ENCODE results near the gene SFPQ. TPM values are rescaled to one million over a fixed set of nuclear protein-coding genes. Genes with fewer than 3 reads are reported as not detected.
"Not testable (repeated sequence)": the region's sequence is repeated elsewhere in the genome, so short reads cannot be mapped to it uniquely, and the experiment has no call there.

Gene SFPQ
- total RNA-seq, 1 experiment from 2014 or later: 285 TPM

- Mint-ChIP-seq H3K36me3 (ENCODE audit: insufficient read depth, unreplicated experiment) (peaks cover 43% of the 10 kb centered on the region), H3K4me1 (ENCODE audit: low read depth, unreplicated experiment) (no peaks in the 10 kb centered on the region), H3K27ac (ENCODE audit: unreplicated experiment) (no peak overlapping the region), H3K9me3 (ENCODE audit: unreplicated experiment) (no peaks in the 10 kb centered on the region), H3K4me3 (ENCODE audit: unreplicated experiment) (no peak overlapping the region), H3K27me3 (ENCODE audit: insufficient read depth, unreplicated experiment) (no peaks in the 10 kb centered on the region)
- no peak overlapping the region for H3K4me3 ChIP-seq (ENCODE audit: low read depth, low read length)
- POLR2A ChIA-PET: no interaction called here
- no peaks in the 10 kb centered on the region for H3K27me3 ChIP-seq (replicated peaks; ENCODE audit: control insufficient read depth, insufficient read depth, low read length)
- TF ChIP-seq CTCF (IDR thresholded peaks at IDR 0.05; ENCODE audit: insufficient read depth in 1 of 2, low read depth in 1 of 2, low read length in 1 of 2, severe bottlenecking in 1 of 2, unreplicated experiment in 1 of 2): no peak
- intact Hi-C loops (cut with micrococcal nuclease; ENCODE audit: unreplicated experiment): no loop called here
- no peaks in the 10 kb centered on the region for H3K9me3 ChIP-seq
- CTCF ChIA-PET: no interaction called here
- no peak for DNase-seq
- H3K36me3 ChIP-seq (ENCODE audit: control insufficient read depth, insufficient read depth, low read length): no peaks in the 10 kb centered on the region
- no TSS peak for BruUV-seq (replicated peaks)
- no peaks in the 10 kb centered on the region for H3K4me1 ChIP-seq
Observed at GRCh38 chr1:35171579-35171978, 21.4 kb downstream of the SFPQ start.

- H3K36me3 Mint-ChIP-seq (ENCODE audit: insufficient read depth, unreplicated experiment): no peaks in the 10 kb centered on the region
- H3K27ac Mint-ChIP-seq (ENCODE audit: unreplicated experiment): no peak overlapping the region
- Histone ChIP-seq H3K27me3 (replicated peaks; ENCODE audit: control insufficient read depth, insufficient read depth, low read length) (no peaks in the 10 kb centered on the region), H3K36me3 (ENCODE audit: control insufficient read depth, insufficient read depth, low read length) (no peaks in the 10 kb centered on the region), H3K4me1 (no peaks in the 10 kb centered on the region), H3K4me3 (ENCODE audit: low read depth, low read length) (no peak overlapping the region), H3K9me3 (no peaks in the 10 kb centered on the region)
- H3K4me1 Mint-ChIP-seq (ENCODE audit: low read depth, unreplicated experiment): no peaks in the 10 kb centered on the region
- H3K9me3 Mint-ChIP-seq (ENCODE audit: unreplicated experiment): no peaks in the 10 kb centered on the region
- H3K27me3 Mint-ChIP-seq (ENCODE audit: insufficient read depth, unreplicated experiment): no peaks in the 10 kb centered on the region
- no peak for TF ChIP-seq CTCF (IDR thresholded peaks at IDR 0.05; ENCODE audit: insufficient read depth in 1 of 2, low read depth in 1 of 2, low read length in 1 of 2, severe bottlenecking in 1 of 2, unreplicated experiment in 1 of 2)
- H3K4me3 Mint-ChIP-seq (ENCODE audit: unreplicated experiment): no peak overlapping the region
- CTCF ChIA-PET: no interaction called here
- DNase-seq: no peak
- intact Hi-C loops (cut with micrococcal nuclease; ENCODE audit: unreplicated experiment): no loop called here
- BruUV-seq (replicated peaks): no TSS peak
- POLR2A ChIA-PET: no interaction called here
Observed at GRCh38 chr1:35164893-35165292, 28.1 kb downstream of the SFPQ start.

- Histone ChIP-seq H3K27me3 (replicated peaks; ENCODE audit: control insufficient read depth, insufficient read depth, low read length) (no peaks in the 10 kb centered on the region), H3K36me3 (ENCODE audit: control insufficient read depth, insufficient read depth, low read length) (no peaks in the 10 kb centered on the region), H3K4me3 (ENCODE audit: low read depth, low read length) (no peak overlapping the region), H3K9me3 (no peaks in the 10 kb centered on the region), H3K4me1 (no peaks in the 10 kb centered on the region)
- Mint-ChIP-seq H3K4me1 (ENCODE audit: low read depth, unreplicated experiment) (no peaks in the 10 kb centered on the region), H3K27me3 (ENCODE audit: insufficient read depth, unreplicated experiment) (no peaks in the 10 kb centered on the region), H3K27ac (ENCODE audit: unreplicated experiment) (no peak overlapping the region), H3K4me3 (ENCODE audit: unreplicated experiment) (no peak overlapping the region), H3K9me3 (ENCODE audit: unreplicated experiment) (no peaks in the 10 kb centered on the region), H3K36me3 (ENCODE audit: insufficient read depth, unreplicated experiment) (no peaks in the 10 kb centered on the region)
- intact Hi-C loops (cut with micrococcal nuclease; ENCODE audit: unreplicated experiment): no loop called here
- DNase-seq: no peak
- ChIA-PET CTCF (no interaction called here), POLR2A (no interaction called here)
- TF ChIP-seq CTCF (IDR thresholded peaks at IDR 0.05; ENCODE audit: insufficient read depth in 1 of 2, low read depth in 1 of 2, low read length in 1 of 2, severe bottlenecking in 1 of 2, unreplicated experiment in 1 of 2): no peak
- no TSS peak for BruUV-seq (replicated peaks)
Observed at GRCh38 chr1:35151220-35151619, 41.7 kb downstream of the SFPQ start.

- BruUV-seq (replicated peaks); POLR2A ChIA-PET; H3K36me3 ChIP-seq (ENCODE audit: control insufficient read depth, insufficient read depth, low read length); H3K36me3 Mint-ChIP-seq (ENCODE audit: insufficient read depth, unreplicated experiment); H3K4me1 Mint-ChIP-seq (ENCODE audit: low read depth, unreplicated experiment); H3K4me3 ChIP-seq (ENCODE audit: low read depth, low read length); H3K4me1 ChIP-seq; H3K9me3 Mint-ChIP-seq (ENCODE audit: unreplicated experiment); H3K4me3 Mint-ChIP-seq (ENCODE audit: unreplicated experiment); H3K9me3 ChIP-seq; H3K27me3 Mint-ChIP-seq (ENCODE audit: insufficient read depth, unreplicated experiment); H3K27ac Mint-ChIP-seq (ENCODE audit: unreplicated experiment); H3K27me3 ChIP-seq (replicated peaks; ENCODE audit: control insufficient read depth, insufficient read depth, low read length); intact Hi-C loops (cut with micrococcal nuclease; ENCODE audit: unreplicated experiment); DNase-seq; CTCF ChIA-PET: not testable (repeated sequence)
Observed at GRCh38 chr1:35145892-35146549, 46.9 kb downstream of the SFPQ start.
